Uterus (tissue), 2 donors: ENCODE results near the gene TTC23.

Experiments
- CTCF ChIP-seq, 4 experiments: fragments of 200-600 bp in 2 of 4; fragments of 450-650 bp in 2 of 4; sonication (generic) in 2 of 4; IDR thresholded peaks; one replicate each; pipeline ENCODE4 v1.5.1; 2016 to 2019; ENCODE audit warnings: antibody characterized with exemption in 4 of 4, mild to moderate bottlenecking in 2 of 4, moderate library complexity in 1 of 4
- POLR2A ChIP-seq, 2 donors: fragments of 450-650 bp; IDR thresholded peaks; one replicate each; pipeline ENCODE4 v1.6.1; 2016; ENCODE audit warnings: antibody characterized with exemption in 2 of 2, mild to moderate bottlenecking in 1 of 2, moderate library complexity in 1 of 2

DNA sequence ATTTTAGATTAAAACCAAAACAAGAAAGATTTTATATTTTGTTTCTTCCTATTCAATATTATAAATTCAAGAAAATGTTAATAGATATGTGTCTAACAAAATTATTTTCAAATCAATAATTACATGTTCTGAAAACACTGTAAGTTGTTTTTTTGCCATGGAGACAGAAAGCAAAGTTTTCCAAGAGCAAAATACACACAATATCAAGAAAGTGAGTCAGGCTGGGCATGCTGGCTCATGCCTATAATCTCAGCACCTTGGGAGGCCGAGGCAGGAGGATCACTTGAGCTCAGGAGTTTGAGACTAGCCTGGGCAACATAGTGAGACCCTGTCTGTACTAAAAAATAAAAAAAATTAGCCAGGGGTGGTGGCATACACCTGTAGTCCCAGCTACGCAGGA is 71.7 kb downstream of the TTC23 start:
- no peak for TF ChIP-seq CTCF (IDR thresholded peaks at IDR 0.05)
- TF ChIP-seq POLR2A (IDR thresholded peaks at IDR 0.05) = no peak
